GM23338 (cell line): ENCODE measurements around the gene SLC13A4. TPM values are rescaled to one million over a fixed set of nuclear protein-coding genes. Genes with fewer than 3 reads are reported as not detected.
"Not testable (repeated sequence)": the region's sequence is repeated elsewhere in the genome, so short reads cannot be mapped to it uniquely, and the experiment has no call there.

Source experiments
- ATAC-seq: fragments of 200-7000 bp; cut with Tn5 transposase; 3 replicates; pipeline ENCODE4 v1.9.1; 2020
- DNase-seq: peaks from one replicate; pipeline ENCODE4 v3.0.0-alpha.2; 2015; ENCODE audit warnings: low spot score
- H2AFZ ChIP-seq: fragments of 200-600 bp; sonication (generic); 2 replicates; pipeline ENCODE4 v1.8.0; 2016; ENCODE audit warnings: antibody characterized with exemption, mild to moderate bottlenecking, moderate library complexity
- H3F3A ChIP-seq: fragments of 200-600 bp; sonication (generic); replicated peaks from 2 replicates; pipeline ENCODE4 v1.8.0; 2017; ENCODE audit warnings: antibody characterized with exemption, mixed run types, low read depth
- H3K27ac ChIP-seq: fragments of 200-600 bp; sonication (generic); 2 replicates; pipeline ENCODE4 v1.6.1; 2016; ENCODE audit warnings: low read depth
- H3K27me3 ChIP-seq: fragments of 200-600 bp; sonication (generic); 2 replicates; pipeline ENCODE4 v1.8.0; 2016; ENCODE audit warnings: mild to moderate bottlenecking, mixed run types, moderate library complexity; ENCODE audit not compliant: insufficient read depth
- H3K36me3 ChIP-seq: fragments of 200-600 bp; sonication (generic); 2 replicates; pipeline ENCODE4 v1.8.0; 2016; ENCODE audit warnings: mild to moderate bottlenecking; ENCODE audit not compliant: insufficient read depth
- H3K4me1 ChIP-seq: fragments of 200-600 bp; sonication (generic); 2 replicates; pipeline ENCODE4 v1.8.0; 2016; ENCODE audit warnings: mild to moderate bottlenecking, moderate library complexity; ENCODE audit not compliant: insufficient read depth
- H3K4me2 ChIP-seq: fragments of 200-600 bp; sonication (generic); 2 replicates; pipeline ENCODE4 v1.7.1; 2017; ENCODE audit warnings: mixed run types
- H3K4me3 ChIP-seq: fragments of 200-600 bp; sonication (generic); 2 replicates; pipeline ENCODE4 v1.6.1; 2016; ENCODE audit warnings: mixed run types
- H3K79me2 ChIP-seq: fragments of 200-600 bp; sonication (generic); replicated peaks from 2 replicates; pipeline ENCODE4 v1.8.0; 2017; ENCODE audit warnings: mild to moderate bottlenecking; ENCODE audit not compliant: insufficient read depth
- H3K9me2 ChIP-seq: fragments of 200-600 bp; sonication (generic); 2 replicates; pipeline ENCODE4 v1.8.0; 2017; ENCODE audit not compliant: insufficient read depth
- H4K20me1 ChIP-seq: fragments of 200-600 bp; sonication (generic); replicated peaks from 2 replicates; pipeline ENCODE4 v1.8.0; 2017; ENCODE audit warnings: mild to moderate bottlenecking; ENCODE audit not compliant: insufficient read depth
- H3K27ac Mint-ChIP-seq: 2 replicates; pipeline ENCODE4 v1.8.0; 2020; ENCODE audit warnings: inconsistent platforms, mild to moderate bottlenecking, moderate library complexity, mixed read lengths
- H3K27me3 Mint-ChIP-seq: 3 replicates; pipeline ENCODE4 v1.8.0; 2022; ENCODE audit warnings: low read depth, mild to moderate bottlenecking, moderate library complexity, mixed read lengths, inconsistent platforms; ENCODE audit not compliant: insufficient read depth, poor library complexity
- H3K36me3 Mint-ChIP-seq: 3 replicates; pipeline ENCODE4 v1.8.0; 2021; ENCODE audit warnings: low read depth, mild to moderate bottlenecking, inconsistent platforms, moderate library complexity, mixed read lengths
- H3K4me1 Mint-ChIP-seq: 3 replicates; pipeline ENCODE4 v1.8.0; 2020; ENCODE audit warnings: mild to moderate bottlenecking, inconsistent platforms, mixed read lengths
- H3K4me3 Mint-ChIP-seq: 3 replicates; pipeline ENCODE4 v1.8.0; 2021; ENCODE audit warnings: moderate library complexity, mild to moderate bottlenecking, inconsistent platforms, mixed read lengths
- H3K9me3 Mint-ChIP-seq: 3 replicates; pipeline ENCODE4 v1.8.0; 2020; ENCODE audit warnings: moderate library complexity, mild to moderate bottlenecking, inconsistent platforms, mixed read lengths
- CREB1 ChIP-seq: fragments of 250-450 bp; sonication (Bioruptor Pico); IDR thresholded peaks from 2 replicates; pipeline ENCODE4 v1.5.0; 2020; ENCODE audit warnings: low read depth, mild to moderate bottlenecking, moderate library complexity
- ZNF114 ChIP-seq: fragments of 250-450 bp; sonication (Bioruptor Pico); IDR thresholded peaks from 2 replicates; pipeline ENCODE4 v1.5.0; 2020; ENCODE audit warnings: mild to moderate bottlenecking, moderate library complexity
- ZNF331 ChIP-seq: fragments of 250-450 bp; sonication (Bioruptor Pico); IDR thresholded peaks from 2 replicates; pipeline ENCODE4 v1.5.0; 2020; ENCODE audit warnings: low read depth, mild to moderate bottlenecking, moderate library complexity
- polyA plus RNA-seq: library from polyadenylated mRNA; unstranded; fragments of >200 nt; fragmentation: Nextera tagmentation; extraction: Ambion mirVana; gene quantifications from 2 replicates; pipeline ENCODE4 v1.2.1, GENCODE V29; 2016
- total RNA-seq: library from RNA; depleted of rRNA; stranded (reverse); fragments of >200 nt; shearing (Covaris generic); gene quantifications from 2 replicates; pipeline ENCODE4 v1.2.3, GENCODE V29; 2014
- TF ChIP-seq, protein P1 (sequence below): fragments of 250-450 bp; sonication (Bioruptor Pico); IDR thresholded peaks from 2 replicates; pipeline ENCODE4 v1.5.0; 2020; ENCODE audit warnings: mild to moderate bottlenecking, moderate library complexity
- TF ChIP-seq, protein P2 (sequence below), 2 experiments: fragments of 200-600 bp in 1 of 2; sonication (generic) in 1 of 2; conservative IDR thresholded peaks; 2 replicates each; pipeline versions ENCODE4 v1.5.1 to v1.6.1; 2016 to 2017; ENCODE audit warnings: antibody characterized with exemption in 2 of 2, low read depth in 2 of 2, mild to moderate bottlenecking in 2 of 2, moderate library complexity in 1 of 2

The SLC13A4 gene
- total and polyA plus RNA-seq, 2 experiments from 2014 or later, result 1.7 to 2.3 TPM

DNA sequence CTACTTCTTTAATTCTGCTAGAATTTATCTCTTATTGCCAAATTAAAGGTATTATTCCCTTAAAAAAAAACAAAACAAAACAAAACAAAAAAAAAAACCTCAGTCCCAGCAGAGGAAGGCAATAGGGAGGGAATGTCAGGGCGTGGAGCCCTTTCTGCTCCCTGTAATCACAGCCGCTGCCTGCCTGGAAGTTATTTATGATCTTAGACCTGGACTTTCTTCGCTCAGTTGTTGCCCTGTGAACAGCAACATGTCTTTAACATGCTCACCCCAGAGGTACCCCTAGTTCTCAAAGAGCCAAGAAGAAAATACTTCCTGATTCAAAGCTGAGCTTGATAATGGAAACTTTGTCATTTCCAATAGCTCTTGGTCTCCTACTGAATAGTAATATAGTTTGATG is 12.9 kb upstream of the SLC13A4 start (continued):
- TF ChIP-seq, protein P1, sequence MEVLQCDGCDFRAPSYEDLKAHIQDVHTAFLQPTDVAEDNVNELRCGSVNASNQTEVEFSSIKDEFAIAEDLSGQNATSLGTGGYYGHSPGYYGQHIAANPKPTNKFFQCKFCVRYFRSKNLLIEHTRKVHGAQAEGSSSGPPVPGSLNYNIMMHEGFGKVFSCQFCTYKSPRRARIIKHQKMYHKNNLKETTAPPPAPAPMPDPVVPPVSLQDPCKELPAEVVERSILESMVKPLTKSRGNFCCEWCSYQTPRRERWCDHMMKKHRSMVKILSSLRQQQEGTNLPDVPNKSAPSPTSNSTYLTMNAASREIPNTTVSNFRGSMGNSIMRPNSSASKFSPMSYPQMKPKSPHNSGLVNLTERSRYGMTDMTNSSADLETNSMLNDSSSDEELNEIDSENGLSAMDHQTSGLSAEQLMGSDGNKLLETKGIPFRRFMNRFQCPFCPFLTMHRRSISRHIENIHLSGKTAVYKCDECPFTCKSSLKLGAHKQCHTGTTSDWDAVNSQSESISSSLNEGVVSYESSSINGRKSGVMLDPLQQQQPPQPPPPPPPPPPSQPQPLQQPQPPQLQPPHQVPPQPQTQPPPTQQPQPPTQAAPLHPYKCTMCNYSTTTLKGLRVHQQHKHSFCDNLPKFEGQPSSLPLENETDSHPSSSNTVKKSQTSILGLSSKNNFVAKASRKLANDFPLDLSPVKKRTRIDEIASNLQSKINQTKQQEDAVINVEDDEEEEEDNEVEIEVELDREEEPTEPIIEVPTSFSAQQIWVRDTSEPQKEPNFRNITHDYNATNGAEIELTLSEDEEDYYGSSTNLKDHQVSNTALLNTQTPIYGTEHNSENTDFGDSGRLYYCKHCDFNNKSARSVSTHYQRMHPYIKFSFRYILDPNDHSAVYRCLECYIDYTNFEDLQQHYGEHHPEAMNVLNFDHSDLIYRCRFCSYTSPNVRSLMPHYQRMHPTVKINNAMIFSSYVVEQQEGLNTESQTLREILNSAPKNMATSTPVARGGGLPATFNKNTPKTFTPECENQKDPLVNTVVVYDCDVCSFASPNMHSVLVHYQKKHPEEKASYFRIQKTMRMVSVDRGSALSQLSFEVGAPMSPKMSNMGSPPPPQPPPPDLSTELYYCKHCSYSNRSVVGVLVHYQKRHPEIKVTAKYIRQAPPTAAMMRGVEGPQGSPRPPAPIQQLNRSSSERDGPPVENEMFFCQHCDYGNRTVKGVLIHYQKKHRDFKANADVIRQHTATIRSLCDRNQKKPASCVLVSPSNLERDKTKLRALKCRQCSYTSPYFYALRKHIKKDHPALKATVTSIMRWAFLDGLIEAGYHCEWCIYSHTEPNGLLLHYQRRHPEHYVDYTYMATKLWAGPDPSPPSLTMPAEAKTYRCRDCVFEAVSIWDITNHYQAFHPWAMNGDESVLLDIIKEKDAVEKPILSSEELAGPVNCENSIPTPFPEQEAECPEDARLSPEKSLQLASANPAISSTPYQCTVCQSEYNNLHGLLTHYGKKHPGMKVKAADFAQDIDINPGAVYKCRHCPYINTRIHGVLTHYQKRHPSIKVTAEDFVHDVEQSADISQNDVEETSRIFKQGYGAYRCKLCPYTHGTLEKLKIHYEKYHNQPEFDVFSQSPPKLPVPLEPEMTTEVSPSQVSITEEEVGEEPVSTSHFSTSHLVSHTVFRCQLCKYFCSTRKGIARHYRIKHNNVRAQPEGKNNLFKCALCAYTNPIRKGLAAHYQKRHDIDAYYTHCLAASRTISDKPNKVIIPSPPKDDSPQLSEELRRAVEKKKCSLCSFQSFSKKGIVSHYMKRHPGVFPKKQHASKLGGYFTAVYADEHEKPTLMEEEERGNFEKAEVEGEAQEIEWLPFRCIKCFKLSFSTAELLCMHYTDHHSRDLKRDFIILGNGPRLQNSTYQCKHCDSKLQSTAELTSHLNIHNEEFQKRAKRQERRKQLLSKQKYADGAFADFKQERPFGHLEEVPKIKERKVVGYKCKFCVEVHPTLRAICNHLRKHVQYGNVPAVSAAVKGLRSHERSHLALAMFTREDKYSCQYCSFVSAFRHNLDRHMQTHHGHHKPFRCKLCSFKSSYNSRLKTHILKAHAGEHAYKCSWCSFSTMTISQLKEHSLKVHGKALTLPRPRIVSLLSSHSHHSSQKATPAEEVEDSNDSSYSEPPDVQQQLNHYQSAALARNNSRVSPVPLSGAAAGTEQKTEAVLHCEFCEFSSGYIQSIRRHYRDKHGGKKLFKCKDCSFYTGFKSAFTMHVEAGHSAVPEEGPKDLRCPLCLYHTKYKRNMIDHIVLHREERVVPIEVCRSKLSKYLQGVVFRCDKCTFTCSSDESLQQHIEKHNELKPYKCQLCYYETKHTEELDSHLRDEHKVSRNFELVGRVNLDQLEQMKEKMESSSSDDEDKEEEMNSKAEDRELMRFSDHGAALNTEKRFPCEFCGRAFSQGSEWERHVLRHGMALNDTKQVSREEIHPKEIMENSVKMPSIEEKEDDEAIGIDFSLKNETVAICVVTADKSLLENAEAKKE (CRISPR knock-in tag), result no peak
- TF ChIP-seq, protein P2, sequence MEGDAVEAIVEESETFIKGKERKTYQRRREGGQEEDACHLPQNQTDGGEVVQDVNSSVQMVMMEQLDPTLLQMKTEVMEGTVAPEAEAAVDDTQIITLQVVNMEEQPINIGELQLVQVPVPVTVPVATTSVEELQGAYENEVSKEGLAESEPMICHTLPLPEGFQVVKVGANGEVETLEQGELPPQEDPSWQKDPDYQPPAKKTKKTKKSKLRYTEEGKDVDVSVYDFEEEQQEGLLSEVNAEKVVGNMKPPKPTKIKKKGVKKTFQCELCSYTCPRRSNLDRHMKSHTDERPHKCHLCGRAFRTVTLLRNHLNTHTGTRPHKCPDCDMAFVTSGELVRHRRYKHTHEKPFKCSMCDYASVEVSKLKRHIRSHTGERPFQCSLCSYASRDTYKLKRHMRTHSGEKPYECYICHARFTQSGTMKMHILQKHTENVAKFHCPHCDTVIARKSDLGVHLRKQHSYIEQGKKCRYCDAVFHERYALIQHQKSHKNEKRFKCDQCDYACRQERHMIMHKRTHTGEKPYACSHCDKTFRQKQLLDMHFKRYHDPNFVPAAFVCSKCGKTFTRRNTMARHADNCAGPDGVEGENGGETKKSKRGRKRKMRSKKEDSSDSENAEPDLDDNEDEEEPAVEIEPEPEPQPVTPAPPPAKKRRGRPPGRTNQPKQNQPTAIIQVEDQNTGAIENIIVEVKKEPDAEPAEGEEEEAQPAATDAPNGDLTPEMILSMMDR (conservative IDR thresholded peaks at IDR 0.05; ENCODE audit: low read depth in 2 of 2), result no peak
- TF ChIP-seq ZNF114, result no peak
- no peak for TF ChIP-seq ZNF331 (CRISPR knock-in tag)
- TF ChIP-seq CREB1 (CRISPR knock-in tag), result no peak

DNA sequence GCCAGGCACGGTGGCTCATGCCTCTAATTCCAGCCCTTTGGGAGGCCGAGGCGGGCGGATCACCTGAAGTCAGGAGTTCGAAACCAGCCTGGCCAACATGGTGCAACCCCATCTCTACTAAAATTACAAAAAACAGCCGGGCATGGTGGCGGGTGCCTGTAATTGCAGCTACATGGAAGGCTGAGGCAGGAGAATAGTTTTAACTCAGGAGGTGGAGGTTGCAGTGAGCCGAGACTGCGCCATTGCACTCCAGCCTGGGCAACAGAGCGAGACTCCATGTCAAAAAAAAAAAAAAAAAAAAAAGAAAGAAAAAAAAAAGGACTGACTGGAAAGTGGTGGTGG is 9.3 kb upstream of the SLC13A4 start:
- not testable (repeated sequence) for H3K27me3 ChIP-seq, H3K36me3 Mint-ChIP-seq, H3K4me3 ChIP-seq, H3K4me3 Mint-ChIP-seq, H4K20me1 ChIP-seq, H3K4me2 ChIP-seq, ATAC-seq, H3K79me2 ChIP-seq, H3K9me2 ChIP-seq, H3F3A ChIP-seq, H3K27ac ChIP-seq, H3K27ac Mint-ChIP-seq, H3K27me3 Mint-ChIP-seq, H3K4me1 ChIP-seq, DNase-seq, H3K36me3 ChIP-seq, H3K4me1 Mint-ChIP-seq, H3K9me3 Mint-ChIP-seq
- TF ChIP-seq, protein P2 (conservative IDR thresholded peaks at IDR 0.05; ENCODE audit: low read depth in 2 of 2), result peak in 1 of 2 experiments; percentile 18; a peak in 1 of 4 replicates
- H2AFZ ChIP-seq, result 0 out of 2 replicates have a peak overlapping the region, but pooled peaks have one; percentile 38
